Ramos (cell line): Measurements from ENCODE around the gene TBC1D5.

Source experiments
- in situ Hi-C: fragments of 300-500 bp; cut with MboI; formaldehyde crosslinking; loops from one replicate; pipeline ENCODE4 v1.14.3; 2022; ENCODE audit warnings: low sequenced_read_pairs; ENCODE audit not compliant: unreplicated experiment

The TBC1D5 gene

DNA sequence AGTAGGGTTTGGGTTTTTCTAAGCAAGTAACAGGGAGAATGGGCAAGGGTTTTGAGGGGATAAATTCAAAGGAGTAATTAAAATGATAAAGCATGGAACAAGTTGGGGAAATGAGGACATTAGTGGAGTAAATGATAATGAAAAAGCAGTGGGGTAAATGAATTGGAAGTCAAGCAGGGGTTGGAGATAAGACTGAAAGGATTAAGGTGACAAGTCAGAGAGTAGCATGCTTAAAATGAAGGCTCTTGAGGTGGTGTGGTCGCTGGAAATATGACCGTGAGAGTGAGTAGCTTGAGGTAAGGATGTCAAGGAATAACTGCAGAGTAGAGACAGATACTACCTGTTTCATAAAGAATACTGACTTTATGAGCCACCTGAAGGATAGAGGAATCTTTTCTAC, 408.5 kb downstream of the TBC1D5 start:
- in situ Hi-C loops: no loop called here

DNA sequence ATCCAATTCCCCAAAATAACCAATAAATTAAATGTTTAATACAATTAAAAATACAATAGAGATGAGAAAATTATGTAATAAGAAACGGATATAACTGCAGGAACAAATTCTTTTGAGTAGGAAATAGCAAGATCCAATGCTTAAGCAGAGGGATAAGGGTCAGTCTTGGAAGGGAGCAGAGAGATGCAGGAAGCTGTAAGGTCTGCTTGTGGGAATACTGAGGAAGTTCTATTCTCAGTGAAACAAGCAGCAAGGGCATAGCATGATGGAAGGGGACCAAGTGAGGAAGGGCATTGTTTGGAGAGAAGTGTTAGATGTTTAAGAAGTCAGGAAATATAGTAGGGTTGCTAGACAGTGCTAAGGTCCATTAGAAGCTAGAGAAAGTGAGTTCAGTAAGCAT, 409.0 kb downstream of the TBC1D5 start:
- in situ Hi-C loops: no loop called here

DNA sequence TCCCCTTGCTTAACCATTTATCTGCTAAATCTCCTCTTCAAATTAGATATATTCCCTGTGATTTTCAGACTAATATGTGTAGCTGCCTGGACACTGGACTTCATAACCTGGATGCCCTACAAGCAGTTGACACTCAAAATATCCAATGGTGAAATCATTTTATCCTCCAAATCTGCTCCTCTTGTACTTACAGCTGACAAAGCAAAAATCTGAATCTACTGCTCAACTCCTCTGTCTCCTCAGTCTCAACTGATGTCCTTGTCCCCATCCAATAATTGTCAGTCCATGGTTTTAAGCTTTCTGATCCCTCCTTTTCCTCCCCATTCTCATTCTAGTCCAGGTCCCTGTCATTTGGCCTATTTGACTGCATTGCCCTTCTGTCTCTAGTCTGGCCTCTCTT, 411.8 kb downstream of the TBC1D5 start:
- in situ Hi-C loops: no loop called here

DNA sequence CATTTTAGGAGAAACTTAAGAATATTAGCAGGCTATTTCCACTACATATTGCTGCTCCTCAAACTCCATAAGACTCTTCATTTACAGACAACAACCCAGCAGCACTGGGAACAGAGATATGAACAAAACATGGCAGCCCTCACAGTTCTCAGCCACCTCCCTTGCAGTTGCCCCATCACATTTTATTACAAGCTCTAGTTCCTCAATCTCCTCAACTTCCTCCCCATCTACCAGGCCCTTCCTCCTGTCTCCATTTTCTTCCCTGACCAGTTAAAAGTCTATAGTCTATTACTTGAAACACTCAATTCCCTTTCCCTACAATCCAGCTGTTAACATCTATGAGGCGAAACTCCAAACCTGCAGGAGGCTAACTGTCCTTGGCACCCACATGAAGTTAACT, 412.5 kb downstream of the TBC1D5 start:
- in situ Hi-C loops: no loop called here

DNA sequence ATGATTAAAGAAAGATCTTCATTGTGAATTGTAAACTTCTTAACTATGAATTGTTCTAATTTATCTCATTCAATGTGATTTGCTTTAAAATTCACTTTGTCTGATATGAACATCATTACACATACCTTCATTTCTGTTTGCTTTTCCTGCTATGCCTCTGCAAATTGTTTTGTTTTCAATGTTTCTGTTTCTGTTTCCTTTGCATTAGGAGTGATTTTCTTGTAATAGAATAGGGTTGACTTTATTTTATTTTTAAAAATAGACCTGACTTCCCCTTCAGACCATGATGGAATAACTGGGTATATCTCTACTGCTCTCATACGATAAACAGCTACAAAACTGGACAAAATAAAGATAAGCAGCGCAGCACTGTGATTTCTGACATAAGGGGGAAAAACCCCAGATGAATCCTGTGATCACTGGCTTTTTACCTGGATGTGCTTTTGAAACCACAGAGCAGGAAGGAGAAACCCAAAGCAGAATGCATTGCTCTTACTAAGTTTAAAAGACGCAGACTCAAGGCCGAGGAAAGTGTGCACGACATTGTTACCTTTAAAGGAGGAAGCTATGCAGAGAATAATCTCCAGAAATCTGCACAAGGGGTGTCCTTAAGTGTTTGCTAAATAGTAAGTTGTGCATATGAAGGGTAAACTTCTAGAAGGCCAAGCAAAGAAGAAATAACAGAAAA, 420.2 kb downstream of the TBC1D5 start:
- in situ Hi-C loops: no loop called here

DNA sequence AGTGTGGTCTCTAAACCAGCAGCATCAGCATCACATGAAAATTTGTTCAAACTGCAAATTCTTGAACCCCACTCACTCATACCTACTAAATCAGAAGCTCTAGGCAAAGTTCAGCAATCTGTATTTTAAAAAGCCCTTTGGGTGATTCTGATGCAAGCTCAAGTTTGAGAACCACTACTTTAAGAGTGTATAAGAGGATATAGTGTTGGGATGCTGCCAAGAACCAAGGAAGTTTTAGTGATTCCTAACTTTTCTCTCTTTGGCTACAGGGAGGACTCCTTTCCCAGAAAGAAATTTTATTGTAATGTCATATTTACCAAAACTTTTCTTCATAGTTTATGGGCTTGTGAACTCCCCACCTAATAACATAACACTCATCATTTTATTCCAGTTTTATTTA, 422.2 kb downstream of the TBC1D5 start:
- in situ Hi-C loops: no loop called here

DNA sequence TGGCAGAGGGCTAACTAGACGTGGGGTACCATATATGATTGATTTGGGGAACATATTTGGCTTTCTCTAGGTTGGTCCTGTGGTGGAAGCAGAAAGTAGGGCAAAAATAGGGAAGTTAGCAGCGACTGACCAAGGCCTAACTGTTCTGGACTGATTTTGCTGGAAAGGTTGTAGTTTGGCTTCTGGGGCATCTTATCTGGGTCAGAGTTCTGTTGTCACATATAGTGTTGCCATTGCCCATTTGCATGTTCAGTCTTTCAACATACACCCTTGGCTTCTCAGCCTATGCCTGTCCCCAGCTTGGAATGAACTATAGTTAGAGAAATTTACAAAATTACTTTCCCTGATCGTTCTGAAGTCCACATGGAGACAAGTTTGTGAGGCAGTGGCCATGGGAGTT, 426.5 kb downstream of the TBC1D5 start:
- in situ Hi-C loops: no loop called here

DNA sequence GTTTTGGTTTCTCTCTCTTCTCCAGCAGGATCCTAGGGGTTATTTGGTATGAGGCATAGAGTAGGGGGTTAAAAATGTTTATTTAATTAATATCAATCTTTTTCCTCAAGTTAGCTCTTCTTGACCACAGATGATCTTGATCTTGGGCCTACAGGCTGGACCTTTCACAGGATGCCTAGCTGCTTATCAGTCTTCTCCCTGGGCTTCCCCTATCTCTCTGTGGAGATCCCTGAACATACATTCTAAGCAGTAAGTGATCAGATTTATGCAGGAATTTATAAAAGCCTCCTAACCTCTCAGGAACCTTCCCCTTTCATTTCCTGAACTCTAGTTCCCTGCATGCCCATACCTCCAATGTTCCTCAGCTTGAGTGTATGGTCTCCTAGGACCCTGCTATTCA, 428.3 kb downstream of the TBC1D5 start:
- in situ Hi-C loops: no loop called here

DNA sequence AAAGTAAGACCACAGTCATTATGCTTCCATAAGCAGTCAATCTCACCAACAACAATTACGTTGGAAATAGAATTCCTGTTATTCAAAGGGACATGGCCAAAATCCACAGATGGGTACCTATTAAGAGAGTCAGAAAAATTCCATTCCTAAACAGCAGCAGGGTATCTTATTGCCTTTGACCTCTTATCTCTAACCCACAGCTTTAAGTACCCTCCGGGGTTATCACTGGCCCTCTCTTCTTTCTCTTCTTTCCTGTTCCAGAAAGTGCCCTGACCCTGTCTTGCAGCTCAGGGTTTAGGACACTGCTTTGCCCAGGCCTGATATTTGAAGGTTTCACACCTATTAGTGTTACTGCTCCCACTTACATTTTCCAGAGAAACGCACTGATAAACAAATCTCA, 428.7 kb downstream of the TBC1D5 start:
- in situ Hi-C loops: no loop called here

DNA sequence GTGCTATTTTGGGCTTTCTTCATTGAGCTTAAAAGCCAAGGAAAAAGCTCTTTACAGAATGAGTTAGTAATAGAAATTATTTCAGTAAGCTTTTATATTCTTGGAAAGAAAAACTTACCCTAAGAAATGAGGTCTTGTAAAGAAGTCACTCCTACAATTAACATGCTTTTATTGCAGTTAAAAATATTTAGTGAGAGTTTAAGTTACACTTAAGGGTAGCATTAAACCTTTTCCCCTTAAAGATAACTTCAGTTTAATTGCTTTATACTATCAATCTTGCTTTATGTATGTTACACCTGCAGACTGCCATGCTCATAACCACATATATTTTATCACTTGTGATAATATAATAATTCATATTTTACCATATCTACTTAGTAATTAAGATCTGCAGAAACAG, 431.4 kb downstream of the TBC1D5 start:
- in situ Hi-C loops: no loop called here

DNA sequence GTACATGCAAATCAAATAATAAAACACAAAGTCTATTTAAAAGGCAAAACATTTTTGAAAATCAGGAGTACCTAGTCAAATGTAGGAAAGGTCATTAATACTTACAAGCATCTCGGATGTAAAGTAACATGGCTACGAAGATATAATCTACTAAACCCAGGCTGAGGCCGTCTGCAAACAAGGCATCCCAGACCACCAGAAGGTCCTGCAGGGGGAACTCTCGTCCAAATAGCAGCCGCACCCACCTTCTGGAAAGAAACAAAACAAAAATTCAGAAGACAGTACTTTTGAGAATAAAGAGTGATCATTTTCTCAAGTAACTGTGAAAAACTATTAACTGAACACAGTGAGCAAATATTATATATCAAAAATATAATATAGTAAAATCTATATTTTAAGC, 434.5 kb downstream of the TBC1D5 start:
- in situ Hi-C loops: no loop called here

DNA sequence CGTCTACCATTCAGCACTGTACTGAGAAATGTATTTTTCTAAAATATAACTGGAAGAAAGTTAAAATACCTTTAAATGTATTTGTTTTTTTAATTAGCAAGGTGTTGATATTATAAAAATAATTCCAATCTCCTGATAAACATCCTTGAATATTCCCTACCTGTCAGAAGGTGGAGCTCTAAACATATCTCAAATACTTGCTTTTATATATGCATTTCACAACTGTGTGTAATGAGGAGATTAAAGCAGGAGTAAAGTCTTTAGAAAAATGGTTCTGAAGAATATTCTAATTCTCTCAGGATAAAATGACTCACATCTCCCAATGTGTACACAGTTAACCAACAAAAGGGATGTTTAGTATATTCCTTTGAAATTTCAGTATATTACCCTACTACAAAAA, 434.9 kb downstream of the TBC1D5 start:
- in situ Hi-C loops: no loop called here

DNA sequence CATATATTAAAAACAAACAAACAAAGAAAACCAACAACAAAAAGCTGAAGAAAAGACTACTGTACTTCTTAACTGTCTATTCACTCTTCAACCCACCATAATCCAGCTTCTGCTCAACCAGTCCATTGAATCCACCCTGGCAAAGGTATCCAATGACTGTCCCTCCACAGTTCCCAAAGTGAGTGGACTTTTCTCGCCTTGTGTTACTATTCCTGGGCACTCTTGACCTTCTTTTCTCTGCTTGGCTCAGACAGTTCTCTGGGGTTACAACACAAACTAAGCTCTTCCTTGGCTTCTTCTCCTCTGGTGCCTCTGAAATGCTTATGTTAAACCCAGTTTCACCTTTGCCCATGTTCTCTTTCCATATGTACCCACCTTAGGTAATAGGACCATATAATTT, 437.5 kb downstream of the TBC1D5 start:
- in situ Hi-C loops: no loop called here

DNA sequence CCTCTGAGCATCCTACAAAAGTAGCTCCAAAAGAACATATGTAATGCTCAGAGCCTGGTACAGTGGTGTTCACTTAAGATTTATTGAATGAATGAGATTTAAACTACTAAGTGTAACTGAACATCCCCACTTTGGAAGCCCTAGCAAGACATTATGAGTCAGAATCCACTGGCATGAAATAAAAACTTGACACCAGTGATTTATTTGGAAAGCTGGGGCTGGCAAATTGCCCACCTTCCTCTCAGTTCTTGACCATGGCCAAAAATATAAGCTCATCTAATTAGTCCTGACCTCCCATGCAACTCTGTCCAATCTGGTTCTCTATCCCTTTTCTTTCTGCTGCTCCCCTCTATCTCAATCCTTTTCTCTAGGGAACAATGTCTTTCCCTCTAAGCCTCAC, 439.7 kb downstream of the TBC1D5 start:
- in situ Hi-C loops: no loop called here

DNA sequence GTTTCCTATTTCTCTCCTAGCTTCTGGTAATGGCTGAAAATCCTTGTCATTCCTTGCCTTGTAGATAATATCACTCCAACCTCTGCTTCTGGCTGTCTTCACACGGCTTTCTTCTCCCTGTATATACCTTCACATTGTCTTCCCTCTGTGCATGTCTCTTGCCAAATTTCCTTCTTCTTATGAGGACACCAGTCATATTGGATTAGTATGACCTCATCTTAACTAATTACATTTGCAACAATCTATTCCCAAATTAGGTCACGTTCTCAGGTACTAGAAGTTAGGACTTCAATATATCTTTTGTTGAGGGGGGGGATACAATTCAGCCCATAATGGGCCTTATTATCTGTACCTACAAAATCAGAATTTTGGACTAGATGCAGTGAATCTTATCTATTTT, 440.3 kb downstream of the TBC1D5 start:
- in situ Hi-C loops: no loop called here

DNA sequence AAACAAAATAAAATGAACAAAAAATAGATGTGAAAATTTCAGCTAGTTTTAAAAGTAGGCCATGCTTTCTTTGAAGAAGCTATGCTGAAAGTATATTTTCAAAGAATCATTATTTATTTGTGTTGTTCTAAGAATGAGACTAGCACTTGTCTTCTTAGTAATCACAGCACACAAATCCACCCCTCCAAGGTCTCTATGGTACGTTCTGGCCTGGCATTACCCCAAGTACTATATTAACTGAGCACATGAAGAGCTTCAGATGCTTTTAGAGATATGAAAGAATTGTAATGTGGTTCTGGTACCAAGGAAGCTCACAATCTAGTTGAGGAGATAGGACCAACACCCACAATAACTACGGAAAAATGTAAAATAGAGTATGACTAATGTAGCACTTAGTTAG, 441.2 kb downstream of the TBC1D5 start:
- in situ Hi-C loops: no loop called here

DNA sequence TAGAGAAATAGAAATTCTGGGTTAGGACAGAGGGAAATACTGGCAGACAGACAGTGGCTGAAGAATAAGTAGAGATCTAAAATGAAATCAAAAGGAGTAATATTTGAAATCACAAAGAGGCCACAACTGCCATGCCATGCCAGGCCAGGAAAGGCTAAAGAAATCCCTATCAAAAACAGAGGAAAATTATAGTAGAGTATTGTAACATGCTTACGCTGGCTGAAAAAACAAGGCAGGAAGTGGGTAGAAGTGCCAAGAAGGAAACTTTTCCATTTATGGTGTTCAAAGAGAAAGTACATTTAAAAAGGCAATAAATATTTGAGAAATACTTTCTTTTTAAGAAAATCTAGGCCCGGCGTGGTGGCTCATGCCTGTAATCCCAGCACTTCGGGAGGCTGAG, 442.0 kb downstream of the TBC1D5 start:
- in situ Hi-C loops: no loop called here

DNA sequence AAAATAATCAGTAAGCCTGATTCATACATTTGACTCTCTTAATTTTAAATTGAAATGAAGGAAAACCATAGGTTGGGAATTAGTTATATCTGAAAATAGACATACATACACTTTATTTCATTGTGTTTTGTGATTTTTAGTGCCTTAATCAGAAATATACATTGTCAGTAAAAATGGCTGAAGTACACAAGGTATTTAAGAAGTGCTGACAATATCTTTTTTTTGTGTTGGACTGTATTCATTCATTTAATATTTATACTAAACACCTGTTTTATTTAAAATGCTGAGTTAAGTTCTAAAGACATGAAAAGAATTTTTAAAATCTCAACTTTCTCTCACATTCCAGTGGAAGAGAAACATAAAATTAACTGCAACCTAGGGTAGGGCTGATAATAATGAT, 444.4 kb downstream of the TBC1D5 start:
- in situ Hi-C loops: no loop called here

DNA sequence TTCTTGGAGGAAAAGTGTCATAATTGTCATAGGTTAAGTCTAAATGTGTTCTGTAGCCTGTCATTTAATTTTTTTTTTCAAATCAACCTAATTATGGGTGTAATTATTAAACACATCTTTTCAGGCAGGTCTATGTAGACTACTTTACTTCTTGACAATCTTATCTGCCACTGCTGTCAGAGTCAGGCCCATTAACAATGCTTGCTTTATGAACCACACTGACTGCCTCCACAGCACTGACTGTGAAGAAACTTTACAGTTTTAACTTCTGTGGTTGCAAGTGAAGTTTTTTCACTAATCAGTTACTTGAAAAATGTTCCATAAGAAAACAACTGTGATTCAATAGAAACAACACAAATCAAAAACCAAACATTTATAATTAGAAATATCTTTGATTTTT, 449.9 kb downstream of the TBC1D5 start:
- in situ Hi-C loops: no loop called here

DNA sequence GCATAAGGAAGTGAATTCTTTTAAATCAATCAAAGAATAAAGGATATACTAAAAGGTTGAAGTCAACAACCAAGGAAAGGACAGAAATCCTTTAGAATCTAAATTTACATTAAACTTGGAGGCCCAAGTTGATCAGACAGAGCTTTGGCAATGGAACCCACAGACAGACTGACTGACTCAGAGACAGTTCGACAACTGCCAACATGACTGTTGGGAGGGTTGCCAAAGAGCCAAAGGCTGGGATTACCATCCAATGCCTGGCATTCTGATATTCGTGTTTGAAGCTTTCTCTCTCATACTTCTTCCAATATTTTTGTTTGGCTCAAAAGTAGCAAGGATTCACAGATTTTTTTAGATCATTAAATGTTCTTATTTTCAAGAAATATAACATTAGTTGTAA, 451.5 kb downstream of the TBC1D5 start:
- in situ Hi-C loops: no loop called here

DNA sequence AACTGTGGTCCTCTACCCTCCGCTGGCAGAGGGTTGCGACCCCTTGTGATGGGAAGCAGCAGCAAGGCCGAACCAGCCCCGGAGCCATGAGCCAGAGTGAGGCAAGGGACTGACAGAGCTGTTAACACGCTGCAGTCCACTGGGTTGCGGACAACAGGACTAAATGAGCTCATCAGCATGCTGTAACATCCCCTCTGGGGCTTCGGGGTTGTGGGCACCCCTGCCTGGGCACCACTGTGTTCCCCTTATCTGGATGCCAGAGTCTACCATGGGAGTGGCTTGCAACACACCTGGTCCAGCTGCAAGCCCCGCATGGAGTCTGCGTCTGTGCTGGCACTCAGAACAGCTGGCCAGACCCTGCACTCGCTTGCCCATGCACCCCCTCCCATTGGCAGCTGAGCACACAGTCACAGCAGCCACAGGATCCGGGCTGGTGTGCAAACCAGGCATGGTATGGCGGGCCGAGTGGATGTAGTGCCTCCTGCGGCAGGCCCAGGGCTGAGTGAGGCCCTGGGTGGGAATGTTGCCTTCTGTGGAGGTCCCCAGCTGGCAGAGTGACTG, 453.5 kb downstream of the TBC1D5 start:
- in situ Hi-C loops: no loop called here

DNA sequence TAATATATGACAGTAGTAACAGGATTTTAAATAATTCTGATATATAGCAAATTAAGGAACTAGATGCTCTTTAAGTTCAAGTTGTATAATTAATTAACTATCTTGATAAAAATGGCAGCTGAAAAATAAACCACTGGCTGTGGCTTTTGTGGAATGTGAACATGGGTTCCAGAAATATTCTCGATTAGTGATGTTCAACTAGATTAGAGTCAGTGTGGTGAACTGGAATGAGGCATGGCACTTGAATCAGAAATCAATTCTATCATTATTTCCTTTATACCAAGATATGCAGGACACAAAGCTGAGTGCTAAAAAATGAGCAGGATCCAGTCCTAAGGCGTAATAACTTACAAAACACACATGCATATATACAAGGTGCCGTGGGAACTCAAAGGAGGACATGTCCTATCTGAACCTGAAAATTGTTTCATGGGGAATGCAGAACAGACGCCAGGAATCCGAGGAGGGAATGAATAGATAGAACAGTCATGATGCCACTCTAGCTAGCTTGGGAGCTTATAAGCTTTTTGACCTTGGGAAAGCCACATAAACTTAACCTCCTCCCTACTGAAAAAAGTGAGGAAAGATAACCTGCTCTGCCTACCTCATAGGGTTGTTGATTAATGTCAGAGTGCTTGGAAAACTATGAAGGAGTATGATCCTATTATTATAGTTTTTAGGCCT, 455.3 kb downstream of the TBC1D5 start:
- in situ Hi-C loops: no loop called here
